Stimulated activated CD8-positive, alpha-beta memory T cell treated with anti-CD3 and anti-CD28 coated beads, Interleukin-7, amount 100 ng/mL, for 48 hours (primary cell): Measurements from ENCODE around the gene LMNB1.

Source experiments
- DNase-seq, 2 donors: peaks; one replicate each; pipeline ENCODE4 v3.0.0-alpha.2; 2020; ENCODE audit warnings: low read depth in 1 of 2; ENCODE audit errors: extremely low read depth in 1 of 2

Gene LMNB1

DNA sequence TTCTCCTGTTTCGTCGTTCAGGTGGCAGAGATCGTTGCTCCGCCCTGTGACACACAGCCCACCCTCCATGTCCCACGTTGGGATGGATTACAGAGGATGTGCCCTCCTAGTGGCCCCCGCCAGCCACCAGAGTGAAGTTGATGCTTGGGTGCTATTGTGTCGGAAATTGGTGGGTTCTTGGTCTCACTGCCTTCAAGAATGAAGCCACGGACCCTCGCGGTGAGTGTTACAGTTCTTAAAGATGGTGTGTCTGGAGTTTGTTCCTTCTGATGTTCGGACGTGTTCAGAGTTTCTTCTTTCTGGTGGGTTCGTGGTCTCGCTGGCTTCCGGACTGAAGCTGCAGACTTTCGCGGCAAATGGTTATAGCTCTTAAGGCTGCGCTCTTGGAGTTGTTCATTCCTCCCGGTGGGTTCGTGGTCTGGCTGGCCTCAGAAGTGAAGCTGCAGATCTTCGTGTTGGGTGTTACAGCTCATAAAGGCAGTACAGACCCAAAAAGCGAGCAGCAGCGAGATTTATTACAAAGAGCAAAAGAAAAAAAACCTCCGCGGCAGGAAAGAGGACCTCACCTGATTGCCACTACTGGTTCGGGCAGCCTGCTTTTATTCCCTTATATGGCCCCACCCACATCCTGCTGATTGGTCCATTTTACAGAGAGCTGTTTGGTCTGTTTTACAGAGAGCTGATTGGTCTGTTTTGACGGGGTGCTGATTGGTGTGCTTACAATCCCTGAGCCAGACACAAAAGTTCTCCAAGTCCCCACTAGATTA, 76.8 kb downstream of the LMNB1 start:
- peak in 1 of 2 donors; percentile 15 for DNase-seq

DNA sequence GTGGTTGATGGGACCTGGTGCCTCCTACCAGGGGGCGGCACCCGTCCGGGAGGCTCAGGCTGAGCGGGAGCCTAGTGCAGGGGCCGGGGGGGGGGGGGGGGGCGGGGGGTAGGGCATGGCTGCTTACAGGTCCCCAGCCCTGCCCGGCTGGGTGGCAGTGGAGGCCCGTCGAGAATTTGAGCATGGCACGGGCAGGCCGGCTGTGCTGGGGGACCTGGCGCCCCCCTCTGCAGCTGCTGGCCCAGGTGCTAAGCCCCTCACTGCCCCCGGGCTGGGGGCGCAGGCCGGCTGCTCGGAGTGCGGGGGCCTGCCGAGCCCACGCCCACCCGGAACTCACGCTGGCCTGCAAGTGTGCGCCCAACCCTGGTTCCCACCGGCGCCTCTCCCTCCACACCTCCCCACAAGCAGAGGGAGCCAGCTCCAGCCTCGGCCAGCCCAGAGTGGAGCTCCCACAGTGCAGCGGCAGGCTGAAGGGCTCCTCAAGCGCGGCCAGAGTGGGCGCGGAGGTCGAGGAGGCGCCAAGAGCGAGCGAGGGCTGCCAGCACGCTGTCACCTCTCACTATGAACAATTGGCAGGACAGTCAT, 77.7 kb downstream of the LMNB1 start:
- no peak for DNase-seq

DNA sequence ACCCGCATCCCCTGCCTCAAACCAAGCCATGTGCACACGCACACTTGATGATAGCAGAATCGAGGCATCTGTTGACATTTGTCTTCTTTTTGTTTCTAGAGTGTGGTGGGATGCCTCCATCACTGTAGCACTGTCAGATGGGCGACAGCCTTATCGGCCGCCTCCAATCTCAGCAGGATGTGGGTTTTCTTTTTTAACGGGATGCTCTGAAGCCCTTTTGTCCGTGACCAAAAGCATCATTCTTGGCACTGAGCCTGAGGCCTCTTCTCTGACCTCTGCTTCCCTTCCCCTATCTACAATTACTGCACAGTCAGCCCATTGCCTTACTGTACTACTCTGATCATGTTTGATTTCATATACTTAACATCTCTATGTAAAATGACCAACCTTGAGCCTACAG, 78.3 kb downstream of the LMNB1 start:
- DNase-seq = no peak

DNA sequence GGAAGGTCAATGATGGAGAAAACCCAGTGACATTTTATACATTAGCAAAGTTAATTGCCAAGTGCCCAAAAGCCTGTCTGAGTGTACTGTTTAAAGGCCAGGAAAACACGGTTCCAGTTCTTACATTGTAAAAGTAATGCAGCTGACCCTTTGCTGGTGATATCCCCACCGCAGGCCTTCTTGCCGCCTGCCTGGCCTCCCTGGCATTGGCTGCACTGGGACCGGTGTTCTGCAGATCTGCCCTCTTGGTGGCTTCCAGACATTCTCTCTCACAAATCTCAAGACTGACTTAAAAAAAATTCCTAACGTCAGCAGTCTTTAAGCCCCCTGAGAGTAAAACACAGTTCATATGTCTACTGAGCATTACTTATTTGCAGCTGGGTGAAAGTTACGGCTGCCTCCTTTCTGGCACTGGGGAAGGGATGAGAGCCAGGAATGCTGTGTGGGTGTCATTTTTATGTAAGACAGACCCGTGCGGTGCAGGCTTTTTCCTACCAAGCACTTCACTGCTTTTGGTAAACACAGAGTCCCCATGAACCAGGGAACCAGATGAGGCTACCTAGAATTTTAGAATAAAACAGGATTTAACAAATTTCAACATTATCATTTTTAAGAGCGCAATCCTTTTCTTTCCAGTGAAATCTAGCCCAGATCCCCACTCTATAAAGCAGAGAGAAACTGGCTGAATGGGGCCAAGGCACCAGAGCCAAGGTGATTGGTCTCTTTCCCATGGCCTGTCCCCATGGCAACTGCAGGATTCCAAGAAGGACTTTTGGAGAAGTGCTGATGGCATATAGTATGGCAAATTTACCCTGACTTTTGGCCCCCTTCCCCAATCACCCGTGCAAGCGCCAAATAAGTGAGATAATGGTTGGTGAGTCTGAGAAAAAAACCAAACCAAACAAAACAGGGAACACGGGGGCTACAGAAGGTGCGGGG, 80.8 kb downstream of the LMNB1 start:
- DNase-seq = no peak

DNA sequence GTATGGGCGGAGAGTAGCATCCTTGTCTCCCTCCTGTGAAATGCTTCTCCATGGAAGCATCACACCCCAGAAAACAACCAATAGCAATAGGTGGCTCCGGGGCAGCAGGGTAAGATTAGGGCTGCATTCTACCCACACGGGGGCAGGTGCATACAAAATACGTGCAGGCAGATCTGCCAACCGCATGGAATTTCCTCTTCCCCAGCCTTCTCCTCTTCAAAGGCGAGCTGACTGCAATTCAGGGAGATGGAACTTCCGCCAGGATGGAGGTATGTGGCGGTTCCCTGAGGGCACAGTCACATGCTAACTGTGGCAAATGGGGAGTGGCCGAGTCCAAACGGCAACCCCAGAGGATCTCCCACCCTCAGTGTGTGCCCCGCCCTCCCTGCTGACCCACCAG, 81.5 kb downstream of the LMNB1 start:
- DNase-seq = no peak

DNA sequence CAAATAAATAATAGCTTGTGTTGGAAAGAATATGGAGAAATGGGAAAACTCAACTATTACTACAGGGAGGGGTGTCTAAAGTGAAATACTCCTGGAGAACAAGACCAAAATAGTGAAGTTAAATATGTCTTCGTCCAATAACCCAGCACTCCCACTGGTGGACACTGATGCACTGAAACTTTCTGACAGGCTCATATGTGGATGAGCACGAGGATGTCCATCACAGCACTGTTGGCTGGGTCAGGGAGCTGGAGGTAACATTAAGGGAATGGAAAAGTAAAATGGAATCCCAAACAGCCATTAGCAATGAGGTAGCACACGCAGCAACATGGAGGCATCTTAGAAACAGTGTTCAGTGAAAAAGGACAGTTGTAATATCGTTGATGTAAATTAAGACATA, 86.5 kb downstream of the LMNB1 start:
- DNase-seq = no peak

DNA sequence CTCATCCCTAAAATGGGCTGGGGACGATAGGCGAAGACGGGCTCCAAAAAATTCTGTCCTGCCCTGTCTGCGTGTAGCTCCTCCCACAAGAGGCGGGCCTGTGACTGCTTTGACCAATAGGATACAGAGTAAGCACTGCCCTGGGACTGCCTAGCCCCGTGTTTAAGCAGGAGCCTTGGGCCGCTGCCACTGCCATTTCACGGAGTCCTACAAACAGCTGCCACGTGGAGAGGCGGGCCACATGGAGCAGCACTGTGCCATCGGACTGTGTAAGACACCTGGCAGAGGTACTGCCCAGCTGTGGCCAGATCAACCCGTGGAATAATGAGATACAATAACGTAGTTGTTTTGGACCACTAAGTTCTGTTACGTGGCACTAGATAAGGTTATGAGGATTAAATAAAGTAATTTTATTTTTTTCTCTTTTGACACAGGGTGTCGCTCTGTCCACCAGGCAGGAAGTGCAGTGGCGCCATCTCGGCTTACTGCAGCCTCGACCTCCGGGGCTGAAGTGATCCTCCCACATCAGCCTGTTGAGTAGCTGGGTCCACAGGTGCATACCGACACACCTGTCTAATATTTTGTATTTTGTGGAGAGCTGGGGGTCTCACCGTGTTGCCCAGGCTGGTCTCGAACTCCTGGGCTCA, 87.2 kb downstream of the LMNB1 start:
- DNase-seq = no peak

DNA sequence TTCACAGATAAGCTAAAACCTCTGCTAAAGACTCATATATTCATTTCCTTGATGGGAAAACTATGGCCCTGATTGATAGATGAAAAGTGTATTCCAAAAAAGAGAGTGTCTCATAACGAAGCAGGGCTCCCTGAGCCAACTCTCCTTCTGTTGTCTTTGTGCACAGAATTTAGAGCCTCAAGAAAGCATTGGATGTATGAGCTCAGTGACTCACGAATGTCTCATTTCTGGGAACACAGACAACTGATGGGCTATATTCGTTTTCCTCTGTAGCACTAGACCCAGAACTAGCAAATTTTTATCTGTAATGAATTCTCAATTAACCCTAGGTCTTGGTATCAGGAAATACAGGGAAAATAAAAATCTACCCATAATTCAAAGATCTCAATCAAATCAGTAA, 88.4 kb downstream of the LMNB1 start:
- no peak for DNase-seq

DNA sequence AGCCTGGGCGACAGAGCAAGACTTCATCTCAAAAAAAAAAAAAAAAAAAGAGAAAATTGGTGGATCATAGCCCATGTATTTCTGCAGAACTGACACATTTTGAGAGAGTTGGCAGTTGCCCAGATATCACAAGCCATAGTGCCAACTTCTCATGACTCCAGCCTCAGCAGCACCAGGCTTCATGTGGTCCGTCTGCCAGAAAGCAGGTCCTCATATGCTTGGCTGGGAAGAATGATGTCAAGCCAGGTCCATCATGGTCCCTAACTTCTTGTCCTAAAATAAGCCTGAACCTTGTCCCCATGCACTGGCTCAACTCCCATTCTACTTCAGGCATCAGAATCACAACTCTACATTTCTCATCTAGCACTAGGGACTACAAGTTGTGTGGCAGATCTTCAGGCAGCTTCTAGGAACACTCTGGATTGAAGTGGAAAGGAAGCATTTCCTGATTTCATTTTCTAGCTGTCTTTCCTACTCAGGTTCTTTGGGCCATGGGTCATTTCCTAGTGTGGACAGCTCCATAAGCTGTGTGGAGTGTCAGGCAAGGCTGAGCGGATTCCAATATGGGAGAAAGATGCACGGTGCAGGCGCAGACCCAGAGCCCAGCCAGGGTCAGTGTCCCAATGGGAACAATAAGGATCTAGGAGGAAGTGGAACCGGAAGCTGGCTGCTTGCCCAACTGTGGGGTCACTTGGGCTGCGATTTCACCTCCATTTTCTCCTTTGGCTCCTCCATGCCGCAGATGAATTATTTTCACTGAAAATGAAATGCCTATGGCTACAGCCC, 90.1 kb downstream of the LMNB1 start:
- DNase-seq = no peak

DNA sequence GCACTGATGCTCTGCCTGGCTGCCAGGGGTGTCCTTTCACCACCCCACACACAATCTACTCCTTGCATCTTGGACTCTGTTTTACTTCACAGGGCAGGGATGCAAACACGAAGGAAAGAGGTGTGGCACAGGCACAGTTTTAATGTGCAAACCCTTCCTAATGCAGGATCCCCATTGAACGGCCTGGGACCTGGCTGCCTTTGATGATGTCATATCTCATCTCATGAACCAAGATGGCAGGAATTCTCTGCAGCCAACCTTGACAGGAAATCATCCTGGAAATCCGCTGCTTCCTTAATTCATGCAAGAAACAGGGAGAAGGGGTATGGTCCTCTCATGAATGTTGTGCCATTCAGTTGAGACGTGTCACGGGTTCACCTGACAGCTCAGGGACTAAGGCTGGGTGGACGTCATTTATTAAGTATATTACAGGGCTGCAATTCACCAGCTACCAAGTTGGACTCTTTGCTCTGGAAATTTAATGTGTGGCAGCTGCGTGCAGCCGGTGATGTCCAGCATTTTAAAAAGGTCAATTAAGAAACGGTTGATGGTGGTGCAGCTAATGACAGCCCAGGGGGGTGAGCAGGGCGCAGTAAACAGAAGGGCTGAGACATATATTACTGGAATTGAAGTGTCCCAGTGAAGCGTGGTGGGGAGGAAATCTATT, 91.5 kb downstream of the LMNB1 start:
- no peak for DNase-seq

DNA sequence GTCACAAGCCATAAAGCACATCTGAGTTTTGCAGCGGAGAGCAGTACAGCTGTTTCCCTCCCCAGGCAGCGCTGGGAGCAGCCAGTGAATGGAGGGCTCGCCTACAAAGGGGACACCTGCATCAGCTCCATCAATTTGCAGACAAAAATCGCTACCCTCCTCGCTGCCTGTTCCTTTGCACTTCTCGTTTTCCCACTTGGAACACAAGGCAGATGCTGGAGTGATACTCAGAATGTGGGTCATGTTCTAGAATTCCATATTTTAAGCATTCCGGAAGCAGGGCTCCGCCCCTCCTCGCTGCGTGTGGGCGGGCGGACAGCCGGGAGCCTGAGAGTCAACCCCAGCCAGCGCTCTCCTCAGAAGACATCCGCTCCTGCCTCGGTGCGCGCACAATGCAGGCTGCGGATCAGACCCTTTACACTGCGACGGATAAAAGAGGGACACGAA, 92.1 kb downstream of the LMNB1 start:
- no peak for DNase-seq

DNA sequence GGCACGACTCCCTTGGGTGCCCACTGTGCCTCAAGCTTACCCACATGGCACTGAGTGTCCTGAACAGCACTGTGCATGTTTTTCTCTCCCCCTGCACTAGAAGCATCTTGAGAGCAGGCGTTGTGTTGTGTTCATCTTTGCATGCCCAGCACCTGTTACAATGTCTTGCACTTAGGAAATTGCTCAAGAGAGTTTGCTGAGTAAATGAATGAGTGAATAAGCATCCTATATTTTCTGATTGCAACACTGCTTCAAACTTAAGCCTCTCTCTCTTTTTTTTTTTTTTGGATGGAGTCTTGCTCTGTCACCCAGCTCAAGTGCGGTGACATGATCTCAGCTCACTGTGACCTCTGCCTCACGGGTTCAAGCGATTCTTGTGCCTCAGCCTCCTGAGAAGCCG, 94.5 kb downstream of the LMNB1 start:
- no peak for DNase-seq

DNA sequence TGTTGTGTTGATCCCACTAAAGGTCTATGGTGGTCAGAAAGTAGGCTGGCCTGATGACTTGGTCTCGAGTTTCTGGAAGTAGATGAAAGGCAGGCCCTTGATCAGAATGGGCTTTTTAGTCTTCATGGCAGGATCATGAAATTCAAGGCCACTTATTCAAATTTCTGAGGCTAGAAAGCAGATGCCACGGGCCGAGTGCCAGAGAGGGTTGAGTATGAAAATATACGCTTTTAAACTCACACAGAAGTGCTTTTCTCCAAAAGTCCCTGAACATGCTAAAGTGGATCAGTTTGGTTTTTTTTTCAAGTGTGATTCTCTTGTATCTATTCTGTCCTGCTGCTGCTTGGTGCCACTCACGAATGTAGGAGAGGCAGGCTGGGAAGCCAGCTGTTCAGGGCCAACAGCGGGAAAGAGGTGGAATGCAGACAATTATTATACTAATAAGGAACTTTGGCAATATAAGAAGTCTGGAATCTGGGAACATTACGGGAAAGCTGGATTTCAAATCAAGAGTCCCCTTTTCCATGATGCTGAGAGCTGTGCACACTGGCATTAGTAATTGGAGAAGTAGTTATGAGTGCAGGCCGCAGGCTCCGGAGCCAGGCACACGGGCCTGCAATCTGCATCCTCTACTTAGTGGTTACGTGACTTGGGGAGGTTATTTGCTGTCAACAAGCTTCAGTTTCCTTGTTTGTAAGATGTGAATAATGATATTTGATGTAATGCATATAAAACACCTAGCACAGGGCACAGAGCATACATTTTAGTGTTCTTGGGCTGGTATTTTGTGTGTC, 95.8 kb downstream of the LMNB1 start:
- DNase-seq = no peak

DNA sequence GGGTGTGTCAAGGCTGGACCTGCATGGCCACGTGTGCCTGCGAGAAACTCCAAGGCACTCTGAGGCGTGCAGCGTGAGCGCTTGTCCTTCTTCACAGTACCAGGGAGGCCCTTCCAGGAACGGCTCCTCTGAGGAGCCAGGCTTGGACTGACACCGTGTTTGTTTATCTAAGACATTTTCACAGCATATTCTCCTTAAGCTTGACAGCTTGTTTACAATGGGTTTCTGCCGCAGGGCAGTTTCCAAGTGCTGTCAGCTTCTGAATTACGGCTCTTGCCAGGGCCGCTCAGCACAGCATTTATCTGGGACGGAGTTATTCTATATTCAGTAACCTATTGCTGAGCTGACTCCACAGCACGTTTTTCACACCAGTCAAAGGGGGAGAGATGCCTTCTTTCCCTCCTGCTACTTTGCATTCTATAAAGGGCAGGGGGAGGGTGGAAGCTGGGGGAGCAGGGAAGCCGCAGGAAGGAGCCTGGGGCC, 98.4 kb downstream of the LMNB1 start:
- no peak for DNase-seq

DNA sequence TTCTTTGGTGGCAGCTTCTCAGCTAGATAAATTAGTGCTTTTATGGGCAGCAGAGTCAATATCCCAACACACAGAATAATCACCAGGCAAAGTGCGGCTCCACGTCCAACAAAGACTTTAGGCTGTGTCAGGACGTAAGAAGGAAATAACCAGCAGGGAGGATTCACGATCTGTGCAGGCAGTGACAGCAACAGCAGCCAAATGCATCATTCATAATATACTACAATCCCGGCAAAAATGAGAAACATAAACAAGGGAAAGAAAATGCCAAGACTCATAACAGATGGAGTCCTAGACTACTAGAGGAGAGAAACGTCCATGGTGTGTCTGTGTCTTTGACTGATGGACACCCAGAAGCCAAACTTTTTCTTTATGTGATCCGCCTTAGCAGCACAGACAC, 100.7 kb downstream of the LMNB1 start:
- DNase-seq = no peak

DNA sequence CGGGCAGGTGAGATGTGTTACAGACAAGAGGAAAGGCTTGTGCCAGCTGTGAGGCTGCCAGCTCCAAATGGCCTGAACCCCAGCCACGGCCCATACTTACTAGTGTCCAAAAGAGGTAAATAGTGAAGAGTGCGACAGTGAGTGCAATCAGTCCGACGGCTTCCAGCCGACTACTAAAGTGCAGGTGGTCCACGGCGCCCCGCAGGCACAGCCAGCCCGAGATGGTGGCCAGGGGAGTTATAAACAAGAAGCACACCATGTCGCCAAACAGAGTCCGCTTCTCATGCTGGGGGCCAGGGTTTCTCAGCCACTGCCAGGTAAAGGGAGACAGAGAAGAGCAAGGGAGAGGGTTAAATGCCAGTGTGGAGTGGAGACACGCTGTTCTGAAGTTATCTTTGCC, 101.1 kb downstream of the LMNB1 start:
- no peak for DNase-seq

DNA sequence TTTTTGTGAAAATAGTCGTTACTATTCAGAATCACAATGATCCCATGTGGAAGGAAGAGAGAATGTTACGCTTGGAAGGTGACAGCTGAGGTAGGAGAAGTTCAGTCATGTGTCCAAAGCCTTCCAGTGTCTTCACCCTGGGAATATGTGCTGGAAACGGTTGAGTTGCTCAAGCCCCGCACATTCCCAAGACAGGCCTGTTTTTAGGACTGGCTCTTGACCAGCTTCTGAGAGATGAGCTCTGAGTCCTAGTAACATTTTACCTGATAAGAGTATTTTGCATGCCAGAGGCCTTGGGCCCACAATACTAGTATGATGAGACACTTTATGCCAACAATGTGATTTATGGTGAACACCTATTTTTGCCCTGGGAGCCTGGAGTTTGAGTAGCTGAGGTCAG, 101.7 kb downstream of the LMNB1 start:
- DNase-seq = no peak

DNA sequence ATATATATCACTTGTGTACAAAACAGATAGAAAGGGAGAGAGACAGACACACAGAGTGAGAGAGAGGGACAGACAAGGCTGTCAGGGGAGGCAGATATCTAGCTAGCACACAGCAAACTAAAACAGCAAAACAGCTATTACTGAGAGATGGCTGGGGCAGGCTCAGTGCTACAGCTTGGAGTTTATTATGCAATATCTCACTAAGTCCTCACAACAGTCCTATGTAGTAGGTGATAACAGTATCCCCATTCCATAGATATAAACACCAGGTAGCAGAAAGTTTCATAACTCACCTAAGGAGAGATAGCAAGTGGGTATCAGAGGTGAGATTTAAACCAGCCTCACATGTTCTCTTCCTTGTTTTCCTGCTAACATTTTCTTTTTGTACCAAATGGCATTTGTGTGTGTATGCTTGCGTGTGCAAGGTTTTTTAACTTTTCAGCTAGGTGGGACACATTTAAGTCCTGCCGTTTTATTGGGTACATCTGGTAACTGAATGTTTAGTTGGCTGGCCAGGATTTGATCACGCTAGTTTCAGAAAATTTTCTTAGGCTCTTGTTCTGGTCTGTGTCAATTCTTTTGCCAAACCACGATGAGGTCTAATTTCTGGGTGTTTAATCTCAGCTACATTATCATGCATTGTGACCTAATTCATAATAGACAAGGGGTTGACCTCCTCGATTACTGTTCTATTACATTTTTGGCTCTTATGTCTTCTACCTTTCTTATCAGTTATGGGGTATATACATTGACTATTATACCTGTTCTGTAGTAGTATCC, 105.1 kb downstream of the LMNB1 start:
- DNase-seq = no peak
